GM19035 (cell line): ENCODE results near the gene HSPB7.
"Not testable (repeated sequence)": the region's sequence is repeated elsewhere in the genome, so short reads cannot be mapped to it uniquely, and the experiment has no call there.

Experiments
- ATAC-seq: cut with Tn5 transposase; IDR thresholded peaks from one replicate; pipeline ENCODE4 v1.9.1; 2021; ENCODE audit not compliant: unreplicated experiment

The HSPB7 gene

GRCh38 chr1:16023050-16023653 lies 5.3 kb upstream of the HSPB7 start:
- no peak for ATAC-seq

GRCh38 chr1:16022393-16022792 lies 4.5 kb upstream of the HSPB7 start:
- no peak for ATAC-seq

- no peak for ATAC-seq
Observed at GRCh38 chr1:16021681-16022080, 3.8 kb upstream of the HSPB7 start, which contains the start of gene CLCNKA. Gene CLCNKA, plus strand, starts transcription at chr1:16022036. Its CDS starts 584 bp downstream, at chr1:16022620.

- ATAC-seq = not testable (repeated sequence)
Observed at GRCh38 chr1:16020878-16021277, 3.0 kb upstream of the HSPB7 start.

- no peak for ATAC-seq
Observed at GRCh38 chr1:16020325-16020724, 2.5 kb upstream of the HSPB7 start.

- no peak for ATAC-seq
Observed at GRCh38 chr1:16019644-16020277, 1.9 kb upstream of the HSPB7 start.

- ATAC-seq = no peak
Observed at GRCh38 chr1:16018749-16019643, 1.2 kb upstream of the HSPB7 start.

- ATAC-seq = no peak
Observed at GRCh38 chr1:16018308-16018707, 465 bp upstream of the HSPB7 start.

GRCh38 chr1:16017076-16017460 lies 775 bp downstream of the HSPB7 start:
- ATAC-seq = no peak

- ATAC-seq = no peak
Observed at GRCh38 chr1:16015960-16016901, 1.6 kb downstream of the HSPB7 start.

- ATAC-seq = no peak
Observed at GRCh38 chr1:16015491-16015890, 2.4 kb downstream of the HSPB7 start.

GRCh38 chr1:16014509-16015482 lies 3.0 kb downstream of the HSPB7 start:
- no peak for ATAC-seq

GRCh38 chr1:16013908-16014258 lies 4.0 kb downstream of the HSPB7 start:
- no peak for ATAC-seq

GRCh38 chr1:16013220-16013907 lies 4.5 kb downstream of the HSPB7 start:
- ATAC-seq = no peak

GRCh38 chr1:16012590-16013219 lies 5.1 kb downstream of the HSPB7 start:
- ATAC-seq = no peak

GRCh38 chr1:16011936-16012589 lies 5.8 kb downstream of the HSPB7 start:
- ATAC-seq = no peak

GRCh38 chr1:16010837-16011236 lies 7.0 kb downstream of the HSPB7 start:
- ATAC-seq = no peak

- no peak for ATAC-seq
Observed at GRCh38 chr1:16009678-16010077, 8.2 kb downstream of the HSPB7 start.
